ENCODE data around the gene AHDC1. TPM values are rescaled to one million over a fixed set of nuclear protein-coding genes. Genes with fewer than 3 reads are reported as not detected.
"Not testable (repeated sequence)": the region's sequence is repeated elsewhere in the genome, so short reads cannot be mapped to it uniquely, and the experiment has no call there.

The AHDC1 gene
- total and polyA plus RNA-seq, 2 donors (not counting 1 experiment from before 2014, with no cell fraction given): 4.2 to 6.9 TPM

DNA sequence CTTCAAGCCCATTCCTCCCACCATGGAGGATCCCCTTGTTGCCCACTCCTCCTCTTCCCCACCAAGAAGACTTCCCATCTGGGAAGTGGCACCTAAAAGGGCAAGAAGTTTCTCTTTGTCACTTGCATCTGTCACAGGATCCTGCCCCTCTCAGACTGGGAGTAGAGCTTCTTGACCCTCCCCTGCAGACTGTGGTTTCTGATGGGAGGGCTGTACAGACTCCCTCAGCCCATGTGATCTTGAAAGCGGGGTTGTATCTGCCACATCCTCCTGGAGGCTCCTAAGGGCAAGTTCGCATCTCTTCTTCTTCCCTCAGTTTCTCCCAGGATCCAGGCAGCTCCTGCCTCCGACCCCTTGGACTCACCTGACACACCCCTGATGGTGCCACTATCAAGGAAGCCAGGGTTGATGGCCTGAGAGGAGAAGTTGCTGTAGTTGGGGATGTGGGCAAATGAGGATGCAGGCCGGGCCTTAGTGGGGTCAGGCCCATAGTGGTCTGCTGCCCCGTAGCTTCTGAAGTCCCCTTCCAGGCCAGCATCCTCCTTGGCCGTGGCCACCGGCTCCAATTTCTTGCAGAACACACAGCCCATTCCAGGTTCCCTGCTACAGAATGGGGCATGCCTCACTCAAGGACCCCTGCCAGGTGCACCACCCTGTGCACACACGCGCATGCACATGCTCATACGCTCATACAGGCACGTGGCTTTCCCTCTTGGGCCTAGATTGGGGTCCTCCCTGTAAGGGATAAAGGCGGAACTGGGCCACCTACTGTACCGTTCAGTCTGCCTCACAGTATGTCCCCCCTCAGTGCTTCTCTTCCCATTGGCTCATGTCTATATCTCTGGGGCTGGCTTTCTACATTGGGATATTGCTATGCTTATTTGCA, 19.6 kb upstream of the AHDC1 start:
- no peak overlapping the region for H3K9ac ChIP-seq (ENCODE audit: insufficient read depth, low read length)
- peaks cover 3% of the 10 kb centered on the region for H3K27me3 ChIP-seq (ENCODE audit: control insufficient read depth, insufficient read depth, low read length)
- no peak overlapping the region for H2AFZ ChIP-seq (ENCODE audit: low read length)
- H3K4me2 ChIP-seq (ENCODE audit: extremely low read depth, insufficient read depth, low read length): no peak overlapping the region
- H3K4me3 ChIP-seq (replicated peaks in 1 of 4; ENCODE audit: control extremely low read depth in 1 of 4, insufficient read depth in 1 of 4, low read depth in 3 of 4, low read length in 4 of 4): no peak overlapping the region
- DNase-seq (ENCODE audit: low read depth in 2 of 2): no peak
- no peaks in the 10 kb centered on the region for H3K79me2 ChIP-seq (ENCODE audit: control insufficient read depth, insufficient read depth, low read length)
- no peaks in the 10 kb centered on the region for H4K20me1 ChIP-seq (ENCODE audit: control insufficient read depth, extremely low read depth, insufficient read depth, low read length)
- H3K4me1 ChIP-seq (ENCODE audit: control insufficient read depth, extremely low read depth, insufficient read depth, low read length): no peaks in the 10 kb centered on the region
- H3K36me3 ChIP-seq (ENCODE audit: control insufficient read depth, insufficient read depth, low read length): no peaks in the 10 kb centered on the region
- H3K9me3 ChIP-seq (ENCODE audit: control insufficient read depth, insufficient read depth, low read depth, low read length): no peaks in the 10 kb centered on the region
- H3K27ac ChIP-seq (ENCODE audit: insufficient read depth, low read length): no peak overlapping the region
- no peak for TF ChIP-seq EZH2 (IDR thresholded peaks at IDR 0.05; ENCODE audit: low read length, missing control alignments)
- TF ChIP-seq, protein P1, sequence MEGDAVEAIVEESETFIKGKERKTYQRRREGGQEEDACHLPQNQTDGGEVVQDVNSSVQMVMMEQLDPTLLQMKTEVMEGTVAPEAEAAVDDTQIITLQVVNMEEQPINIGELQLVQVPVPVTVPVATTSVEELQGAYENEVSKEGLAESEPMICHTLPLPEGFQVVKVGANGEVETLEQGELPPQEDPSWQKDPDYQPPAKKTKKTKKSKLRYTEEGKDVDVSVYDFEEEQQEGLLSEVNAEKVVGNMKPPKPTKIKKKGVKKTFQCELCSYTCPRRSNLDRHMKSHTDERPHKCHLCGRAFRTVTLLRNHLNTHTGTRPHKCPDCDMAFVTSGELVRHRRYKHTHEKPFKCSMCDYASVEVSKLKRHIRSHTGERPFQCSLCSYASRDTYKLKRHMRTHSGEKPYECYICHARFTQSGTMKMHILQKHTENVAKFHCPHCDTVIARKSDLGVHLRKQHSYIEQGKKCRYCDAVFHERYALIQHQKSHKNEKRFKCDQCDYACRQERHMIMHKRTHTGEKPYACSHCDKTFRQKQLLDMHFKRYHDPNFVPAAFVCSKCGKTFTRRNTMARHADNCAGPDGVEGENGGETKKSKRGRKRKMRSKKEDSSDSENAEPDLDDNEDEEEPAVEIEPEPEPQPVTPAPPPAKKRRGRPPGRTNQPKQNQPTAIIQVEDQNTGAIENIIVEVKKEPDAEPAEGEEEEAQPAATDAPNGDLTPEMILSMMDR (conservative IDR thresholded peaks at IDR 0.05 in 1 of 2, IDR thresholded peaks at IDR 0.05 in 1 of 2; ENCODE audit: low read depth in 1 of 2, low read length in 2 of 2): no peak

DNA sequence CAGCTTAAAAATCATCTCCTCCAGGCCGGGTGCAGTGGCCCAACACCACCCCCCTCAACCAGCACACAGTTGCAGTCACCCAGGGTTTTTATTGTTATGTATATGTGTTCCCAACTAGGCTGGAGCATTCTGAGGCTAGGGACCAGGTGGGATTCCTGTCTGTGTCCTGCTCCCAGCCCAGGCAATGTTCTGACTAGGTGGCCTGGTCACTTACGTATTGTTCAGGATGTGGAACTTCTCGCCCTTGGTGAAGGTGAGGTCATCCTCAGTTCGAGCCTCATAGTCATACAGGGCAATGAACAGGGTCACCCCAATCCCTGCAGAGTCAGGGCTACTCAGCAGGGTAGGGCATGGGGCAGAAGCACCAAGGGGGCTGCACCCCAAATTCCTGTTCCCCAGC, 18.9 kb upstream of the AHDC1 start:
- Histone ChIP-seq H3K9ac (ENCODE audit: insufficient read depth, low read length) (no peak overlapping the region), H3K27me3 (ENCODE audit: control insufficient read depth, insufficient read depth, low read length) (no peaks in the 10 kb centered on the region), H3K36me3 (ENCODE audit: control insufficient read depth, insufficient read depth, low read length) (no peaks in the 10 kb centered on the region), H3K79me2 (ENCODE audit: control insufficient read depth, insufficient read depth, low read length) (no peaks in the 10 kb centered on the region), H3K27ac (ENCODE audit: insufficient read depth, low read length) (no peak overlapping the region), H3K9me3 (ENCODE audit: control insufficient read depth, insufficient read depth, low read depth, low read length) (no peaks in the 10 kb centered on the region), H4K20me1 (ENCODE audit: control insufficient read depth, extremely low read depth, insufficient read depth, low read length) (no peaks in the 10 kb centered on the region), H2AFZ (ENCODE audit: low read length) (no peak overlapping the region), H3K4me3 (replicated peaks in 1 of 4; ENCODE audit: control extremely low read depth in 1 of 4, insufficient read depth in 1 of 4, low read depth in 3 of 4, low read length in 4 of 4) (no peak overlapping the region), H3K4me1 (ENCODE audit: control insufficient read depth, extremely low read depth, insufficient read depth, low read length) (no peaks in the 10 kb centered on the region), H3K4me2 (ENCODE audit: extremely low read depth, insufficient read depth, low read length) (no peak overlapping the region)
- no peak for TF ChIP-seq EZH2 (IDR thresholded peaks at IDR 0.05; ENCODE audit: low read length, missing control alignments)
- TF ChIP-seq, protein P1 (conservative IDR thresholded peaks at IDR 0.05 in 1 of 2, IDR thresholded peaks at IDR 0.05 in 1 of 2; ENCODE audit: low read depth in 1 of 2, low read length in 2 of 2): no peak
- DNase-seq (ENCODE audit: low read depth in 2 of 2): no peak

DNA sequence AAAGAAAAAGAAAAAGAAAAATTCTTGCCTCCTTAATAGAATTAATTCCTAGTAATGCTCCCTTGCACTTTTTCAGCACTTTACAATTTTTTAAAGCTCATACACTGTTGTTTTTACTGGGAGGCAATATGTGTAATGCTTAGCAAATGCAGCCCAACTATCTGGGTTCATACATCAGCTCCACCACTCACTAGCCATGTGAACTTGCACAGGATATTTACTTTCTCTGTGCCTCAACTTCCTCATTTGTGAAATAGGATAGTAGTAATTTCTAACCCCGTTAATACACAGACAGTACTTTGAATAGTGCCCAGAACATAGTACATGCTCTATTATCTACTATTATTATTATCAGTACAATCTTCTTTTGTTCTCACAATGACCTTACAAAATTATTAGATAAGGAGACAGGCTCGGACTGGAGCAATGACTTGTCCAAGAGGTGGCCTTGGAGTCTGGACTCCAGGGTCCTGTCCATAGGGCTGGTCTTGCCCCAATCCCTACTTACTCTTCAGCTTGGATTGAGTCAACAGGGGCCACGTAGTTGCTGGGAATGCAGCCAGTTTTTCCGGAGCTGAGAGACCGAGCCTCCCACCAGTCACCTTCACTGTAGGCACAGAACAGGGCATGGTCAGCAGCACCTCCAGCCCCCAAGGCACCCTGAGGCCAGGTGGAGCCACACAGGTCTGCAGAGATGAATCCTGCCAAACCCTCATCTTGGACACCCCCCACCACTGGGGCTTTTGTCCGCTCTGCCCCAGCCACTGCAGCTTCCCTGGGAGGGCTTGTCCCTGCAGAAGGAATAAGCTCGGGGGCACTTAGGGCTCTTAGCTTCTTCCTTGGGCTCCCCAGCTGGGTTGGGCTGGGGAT, 17.3 kb upstream of the AHDC1 start:
- Histone ChIP-seq H3K4me1 (ENCODE audit: control insufficient read depth, extremely low read depth, insufficient read depth, low read length) (no peaks in the 10 kb centered on the region), H3K36me3 (ENCODE audit: control insufficient read depth, insufficient read depth, low read length) (no peaks in the 10 kb centered on the region), H3K27ac (ENCODE audit: insufficient read depth, low read length) (no peak overlapping the region), H3K9me3 (ENCODE audit: control insufficient read depth, insufficient read depth, low read depth, low read length) (no peaks in the 10 kb centered on the region), H3K4me3 (replicated peaks in 1 of 4; ENCODE audit: control extremely low read depth in 1 of 4, insufficient read depth in 1 of 4, low read depth in 3 of 4, low read length in 4 of 4) (no peak overlapping the region), H4K20me1 (ENCODE audit: control insufficient read depth, extremely low read depth, insufficient read depth, low read length) (no peaks in the 10 kb centered on the region), H3K27me3 (ENCODE audit: control insufficient read depth, insufficient read depth, low read length) (no peaks in the 10 kb centered on the region), H3K79me2 (ENCODE audit: control insufficient read depth, insufficient read depth, low read length) (no peaks in the 10 kb centered on the region), H2AFZ (ENCODE audit: low read length) (no peak overlapping the region), H3K4me2 (ENCODE audit: extremely low read depth, insufficient read depth, low read length) (no peak overlapping the region), H3K9ac (ENCODE audit: insufficient read depth, low read length) (no peak overlapping the region)
- TF ChIP-seq, protein P1 (conservative IDR thresholded peaks at IDR 0.05 in 1 of 2, IDR thresholded peaks at IDR 0.05 in 1 of 2; ENCODE audit: low read depth in 1 of 2, low read length in 2 of 2): no peak
- TF ChIP-seq EZH2 (IDR thresholded peaks at IDR 0.05; ENCODE audit: low read length, missing control alignments): no peak
- DNase-seq (ENCODE audit: low read depth in 2 of 2): peak; percentile 43 to 53

DNA sequence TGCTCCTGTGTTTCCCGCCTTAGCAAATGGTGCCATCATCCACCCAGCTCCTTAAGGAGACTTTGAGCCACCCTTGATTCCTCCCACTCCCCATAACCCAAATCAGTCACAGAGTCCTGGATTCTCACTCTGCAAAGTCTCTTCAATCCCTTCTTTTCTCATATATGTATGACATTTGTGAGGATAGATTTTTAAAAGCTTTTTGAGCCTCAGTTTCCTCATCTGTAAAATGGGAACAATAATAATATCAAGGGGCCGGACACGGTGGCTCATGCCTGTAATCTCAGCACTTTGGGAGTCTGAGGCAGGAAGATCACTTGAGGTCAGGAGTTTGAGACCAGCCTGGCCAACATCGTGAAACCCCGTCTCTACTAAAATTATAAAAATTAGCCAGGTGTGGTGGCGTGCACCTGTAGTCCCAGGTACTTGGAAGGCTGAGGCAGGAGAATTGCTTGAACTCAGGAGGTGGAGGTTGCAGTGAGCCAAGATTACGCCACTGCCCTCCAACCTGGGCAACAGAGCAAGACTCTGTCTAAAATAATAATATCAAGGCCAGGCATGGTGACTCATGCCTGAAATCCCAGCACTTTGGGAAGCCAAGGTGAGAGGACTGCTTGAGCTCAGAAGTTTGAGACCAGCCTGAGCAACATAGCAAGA, 16.0 kb upstream of the AHDC1 start:
- not testable (repeated sequence) for DNase-seq (ENCODE audit: low read depth in 2 of 2); H3K36me3 ChIP-seq (ENCODE audit: control insufficient read depth, insufficient read depth, low read length); H3K79me2 ChIP-seq (ENCODE audit: control insufficient read depth, insufficient read depth, low read length); H4K20me1 ChIP-seq (ENCODE audit: control insufficient read depth, extremely low read depth, insufficient read depth, low read length); H3K4me2 ChIP-seq (ENCODE audit: extremely low read depth, insufficient read depth, low read length); H3K27me3 ChIP-seq (ENCODE audit: control insufficient read depth, insufficient read depth, low read length); H3K27ac ChIP-seq (ENCODE audit: insufficient read depth, low read length); H3K4me3 ChIP-seq (replicated peaks in 1 of 4; ENCODE audit: control extremely low read depth in 1 of 4, insufficient read depth in 1 of 4, low read depth in 3 of 4, low read length in 4 of 4); H3K4me1 ChIP-seq (ENCODE audit: control insufficient read depth, extremely low read depth, insufficient read depth, low read length); H2AFZ ChIP-seq (ENCODE audit: low read length); H3K9ac ChIP-seq (ENCODE audit: insufficient read depth, low read length); H3K9me3 ChIP-seq (ENCODE audit: control insufficient read depth, insufficient read depth, low read depth, low read length)

Data from fibroblast of lung (primary cell).